ENCODE results near the gene MTPN. TPM values are rescaled to one million over a fixed set of nuclear protein-coding genes. Genes with fewer than 3 reads are reported as not detected.
A peak's percentile ranks its signal among the peaks of the same experiment; 100 is the strongest.

MTPN gene
- total RNA-seq, 4 donors from 2014 or later, result 116 to 128 (median 125) TPM

GRCh38 chr7:135978624-135979023, 1.5 kb upstream of the MTPN start:
- Histone ChIP-seq H3K4me3 (replicated peaks in 1 of 3) (no peak overlapping the region), H3K27ac (no peak overlapping the region), H3K9me3 (no peaks in the 10 kb centered on the region), H3K4me1 (peaks cover 19 to 27% of the 10 kb centered on the region in 2 donors), H3K36me3 (no peaks in the 10 kb centered on the region), H3K27me3 (no peaks in the 10 kb centered on the region)
- no peak for TF ChIP-seq POLR2A (IDR thresholded peaks at IDR 0.05)
- no peak for TF ChIP-seq CTCF (IDR thresholded peaks at IDR 0.05)
- DNase-seq, result no peak
- 90 to 91% methylated on average over 4 of the region's 4 CpGs for WGBS, 2 donors
- intact Hi-C loops (cut with DNase I), result loop anchor here (10.0 kb wide), 1 partner anchor 314 kb away; the partner anchor contains the start of gene STMP1

- H3K27me3 ChIP-seq, result no peaks in the 10 kb centered on the region
- no peak for DNase-seq
- H3K4me1 ChIP-seq, result peaks cover 19 to 32% of the 10 kb centered on the region in 2 donors
- intact Hi-C loops (cut with DNase I), result loop anchor here (10.0 kb wide), 1 partner anchor 313 kb away; the partner anchor contains the start of gene STMP1
- peak overlapping the region in 2 of 3 donors; percentile 51 to 88 for H3K27ac ChIP-seq
- WGBS, 2 donors, result 33 to 61% methylated on average over 6 of the region's 6 CpGs
- H3K9me3 ChIP-seq, result no peaks in the 10 kb centered on the region
- no peaks in the 10 kb centered on the region for H3K36me3 ChIP-seq
- no peak for TF ChIP-seq POLR2A (IDR thresholded peaks at IDR 0.05)
- no peak for TF ChIP-seq CTCF (IDR thresholded peaks at IDR 0.05)
- peak overlapping the region in 2 of 3 donors; percentile 86 to 91 for H3K4me3 ChIP-seq (replicated peaks in 1 of 3)
These were observed 545 bp upstream of the MTPN start for GRCh38 chr7:135977742-135978066.

GRCh38 chr7:135976312-135977006, 700 bp downstream of the MTPN start:
- TF ChIP-seq CTCF (IDR thresholded peaks at IDR 0.05) (no peak), POLR2A (IDR thresholded peaks at IDR 0.05) (no peak)
- DNase-seq, result peak; percentile 41 to 48
- no peaks in the 10 kb centered on the region for H3K9me3 ChIP-seq
- intact Hi-C loops (cut with DNase I), result loop anchor here (10.0 kb wide), 1 partner anchor 312 kb away; the partner anchor contains the start of gene STMP1
- H3K4me3 ChIP-seq (replicated peaks in 1 of 3), result peak overlapping the region; percentile 86 to 99 (median 91)
- H3K27me3 ChIP-seq, result no peaks in the 10 kb centered on the region
- H3K4me1 ChIP-seq, result peaks cover 19 to 28% of the 10 kb centered on the region in 2 donors
- peak overlapping the region; percentile 74 to 88 (median 88) for H3K27ac ChIP-seq
- WGBS, 2 donors, result 2 to 3% methylated on average over 13 of the region's 13 CpGs
- H3K36me3 ChIP-seq, result no peaks in the 10 kb centered on the region

- Histone ChIP-seq H3K36me3 (no peaks in the 10 kb centered on the region), H3K27ac (no peak overlapping the region), H3K4me1 (peaks cover 19 to 28% of the 10 kb centered on the region in 2 donors), H3K9me3 (no peaks in the 10 kb centered on the region), H3K4me3 (replicated peaks in 1 of 3) (no peak overlapping the region), H3K27me3 (no peaks in the 10 kb centered on the region)
- WGBS, 2 donors, result 74 to 93% methylated on average over 2 of the region's 2 CpGs
- no peak for DNase-seq
- intact Hi-C loops (cut with DNase I), result loop anchor here (10.0 kb wide), 1 partner anchor 310 kb away; the partner anchor contains the start of gene STMP1
- TF ChIP-seq POLR2A (IDR thresholded peaks at IDR 0.05), result no peak
- no peak for TF ChIP-seq CTCF (IDR thresholded peaks at IDR 0.05)
These were observed 2.0 kb downstream of the MTPN start for GRCh38 chr7:135975166-135975565.

- Histone ChIP-seq H3K36me3 (no peaks in the 10 kb centered on the region), H3K27me3 (no peaks in the 10 kb centered on the region), H3K4me1 (peaks cover 19 to 28% of the 10 kb centered on the region in 2 donors), H3K4me3 (replicated peaks in 1 of 3) (no peak overlapping the region), H3K27ac (no peak overlapping the region), H3K9me3 (no peaks in the 10 kb centered on the region)
- intact Hi-C loops (cut with DNase I), result loop anchor here (10.0 kb wide), 1 partner anchor 310 kb away; the partner anchor contains the start of gene STMP1
- DNase-seq, result no peak
- TF ChIP-seq POLR2A (IDR thresholded peaks at IDR 0.05), result no peak
- no peak for TF ChIP-seq CTCF (IDR thresholded peaks at IDR 0.05)
- 37 to 51% methylated on average over 1 of the region's 1 CpG for WGBS, 2 donors
These were observed 2.5 kb downstream of the MTPN start for GRCh38 chr7:135974667-135975066.
